H1 (cell line): ENCODE measurements around the gene STEAP1B. TPM values are rescaled to one million over a fixed set of nuclear protein-coding genes. Genes with fewer than 3 reads are reported as not detected.

Source experiments
- CTCF ChIA-PET: fragments of 300-600 bp; sonication (Branson Sonifier 250); formaldehyde crosslinking; loops from one replicate; lab custom pipeline; 2021; ENCODE audit not compliant: partially characterized antibody; lab: Charles Lee
- POLR2A ChIA-PET: fragments of 300-600 bp; sonication (Branson Sonifier 250); formaldehyde crosslinking; loops from one replicate; lab custom pipeline; 2021; ENCODE audit warnings: inconsistent platforms; ENCODE audit not compliant: partially characterized antibody; lab: Charles Lee
- DNase-seq, 2 experiments: peaks; one replicate each; pipeline versions ENCODE4 v3.0.0 to v3.0.0-alpha.2; 2010 to 2022; ENCODE audit warnings: low spot score in 2 of 2, low read depth in 1 of 2, mixed read lengths in 1 of 2
- FAIRE-seq: peaks from 2 replicates; lab custom pipeline; 2011; peaks lifted over from hg19 to GRCh38; lab: Jason Lieb, UNC
- H2AFZ ChIP-seq: 2 replicates; pipeline ENCODE4 v1.8.1; 2012; ENCODE audit warnings: low read length, inconsistent platforms
- H2AK5ac ChIP-seq: 2 replicates; pipeline ENCODE4 v1.6.1; 2013; ENCODE audit warnings: low read depth, low read length
- H2BK120ac ChIP-seq: replicated peaks from 2 replicates; pipeline ENCODE3; 2013; ENCODE audit warnings: low read depth, low read length, inconsistent platforms
- H2BK12ac ChIP-seq: 2 replicates; pipeline ENCODE4 v1.6.1; 2013; ENCODE audit warnings: low read depth, low read length
- H2BK15ac ChIP-seq: 2 replicates; pipeline ENCODE4 v1.6.1; 2013; ENCODE audit warnings: low read length
- H2BK20ac ChIP-seq: 2 replicates; pipeline ENCODE4 v1.6.1; 2013; ENCODE audit warnings: low read length
- H2BK5ac ChIP-seq: 2 replicates; pipeline ENCODE4 v1.6.1; 2013; ENCODE audit warnings: low read depth, low read length
- H3K14ac ChIP-seq: 2 replicates; pipeline ENCODE4 v1.6.1; 2013; ENCODE audit warnings: inconsistent platforms; ENCODE audit not compliant: insufficient read length
- H3K18ac ChIP-seq: 2 replicates; pipeline ENCODE4 v1.6.1; 2013; ENCODE audit warnings: low read length; ENCODE audit errors: extremely low read depth
- H3K23ac ChIP-seq: 2 replicates; pipeline ENCODE4 v1.6.1; 2013; ENCODE audit warnings: inconsistent platforms; ENCODE audit not compliant: insufficient read length
- H3K23me2 ChIP-seq: 2 replicates; pipeline ENCODE4 v1.6.1; 2013; ENCODE audit warnings: low read depth, low read length
- H3K27ac ChIP-seq: 2 replicates; pipeline ENCODE4 v1.6.1; 2011; ENCODE audit warnings: low read depth, low read length, inconsistent platforms
- H3K27me3 ChIP-seq, 4 experiments: replicated peaks in 1 of 4; 1 replicate in 1 of 4; 2 replicates in 3 of 4; pipeline versions ENCODE4 v1.6.1 to v1.8.1; 2011 to 2013; ENCODE audit warnings: low read length in 3 of 4, mild to moderate bottlenecking in 3 of 4, inconsistent platforms in 2 of 4, mixed read lengths in 2 of 4, moderate library complexity in 1 of 4; ENCODE audit not compliant: control insufficient read depth in 3 of 4, insufficient read depth in 3 of 4; ENCODE audit errors: extremely low read depth in 1 of 4
- H3K36me3 ChIP-seq, 4 experiments: 2 replicates each; pipeline versions ENCODE4 v1.6.1 to v1.8.1; 2011 to 2013; ENCODE audit warnings: mild to moderate bottlenecking in 4 of 4, low read length in 3 of 4, moderate library complexity in 2 of 4, control low read depth in 1 of 4, inconsistent platforms in 1 of 4; ENCODE audit not compliant: insufficient read depth in 4 of 4, control insufficient read depth in 2 of 4
- H3K4ac ChIP-seq: replicated peaks from 2 replicates; pipeline ENCODE3; 2013; ENCODE audit warnings: low read length, low read depth, mixed read lengths, inconsistent platforms; ENCODE audit not compliant: insufficient read length
- H3K4me1 ChIP-seq, 4 experiments: replicated peaks in 1 of 4; 1 replicate in 1 of 4; 2 replicates in 3 of 4; pipeline versions ENCODE4 v1.6.1 to v1.8.1; 2011 to 2013; ENCODE audit warnings: low read length in 3 of 4, inconsistent platforms in 2 of 4, mixed read lengths in 1 of 4; ENCODE audit not compliant: insufficient read depth in 4 of 4, control insufficient read depth in 3 of 4
- H3K4me2 ChIP-seq, 2 experiments: 2 replicates each; pipeline versions ENCODE4 v1.6.1 to v1.8.1; 2011 to 2013; ENCODE audit warnings: low read depth in 2 of 2, low read length in 2 of 2, control low read depth in 1 of 2, inconsistent platforms in 1 of 2, mild to moderate bottlenecking in 1 of 2; ENCODE audit not compliant: insufficient read depth in 1 of 2
- H3K4me3 ChIP-seq, 4 experiments: fragments of 200-600, 300-600 bp in 1 of 4; sonication (generic), shearing (Covaris generic), sonication (Bioruptor Twin) in 1 of 4; 2 replicates each; pipeline versions ENCODE4 v1.5.1 to v1.8.1; 2011 to 2016; ENCODE audit warnings: low read length in 4 of 4, low read depth in 3 of 4, control low read depth in 2 of 4, inconsistent platforms in 2 of 4, mild to moderate bottlenecking in 2 of 4, mixed read lengths in 1 of 4, moderate library complexity in 1 of 4; ENCODE audit not compliant: insufficient read depth in 2 of 4; ENCODE audit errors: extremely low read depth in 1 of 4
- H3K56ac ChIP-seq: replicated peaks from 2 replicates; pipeline ENCODE3; 2013; ENCODE audit warnings: low read depth, mild to moderate bottlenecking, mixed read lengths, low read length, inconsistent platforms; ENCODE audit not compliant: insufficient read length
- H3K79me1 ChIP-seq: 2 replicates; pipeline ENCODE4 v1.6.1; 2013; ENCODE audit warnings: low read depth, low read length, control low read depth
- H3K79me2 ChIP-seq, 2 experiments: 2 replicates each; pipeline versions ENCODE4 v1.6.1 to v1.8.1; 2012 to 2013; ENCODE audit warnings: low read length in 2 of 2, mild to moderate bottlenecking in 2 of 2, inconsistent platforms in 1 of 2; ENCODE audit not compliant: insufficient read depth in 2 of 2, control insufficient read depth in 1 of 2
- H3K9ac ChIP-seq, 4 experiments: replicated peaks in 1 of 4; 1 replicate in 1 of 4; 2 replicates in 3 of 4; pipeline versions ENCODE4 v1.6.1 to v1.8.1; 2011 to 2013; ENCODE audit warnings: low read depth in 3 of 4, low read length in 3 of 4, control low read depth in 2 of 4, mild to moderate bottlenecking in 2 of 4, moderate library complexity in 2 of 4, inconsistent platforms in 1 of 4; ENCODE audit errors: extremely low read depth in 1 of 4
- H3K9me3 ChIP-seq, 2 experiments: 2 replicates each; pipeline versions ENCODE4 v1.6.1 to v1.8.1; 2012 to 2013; ENCODE audit warnings: mild to moderate bottlenecking in 2 of 2, moderate library complexity in 2 of 2, control low read depth in 1 of 2, inconsistent platforms in 1 of 2, low read depth in 1 of 2, low read length in 1 of 2, mixed read lengths in 1 of 2; ENCODE audit not compliant: insufficient read depth in 2 of 2
- H4K20me1 ChIP-seq, 2 experiments: replicated peaks in 1 of 2; 2 replicates each; pipeline versions ENCODE3 to v1.8.1; 2011 to 2013; ENCODE audit warnings: inconsistent platforms in 2 of 2, low read length in 2 of 2, mild to moderate bottlenecking in 1 of 2; ENCODE audit not compliant: insufficient read depth in 2 of 2, control insufficient read depth in 1 of 2
- H4K5ac ChIP-seq: 2 replicates; pipeline ENCODE4 v1.6.1; 2013; ENCODE audit warnings: low read length, low read depth, mixed read lengths, inconsistent platforms; ENCODE audit not compliant: insufficient read length
- H4K8ac ChIP-seq: 2 replicates; pipeline ENCODE4 v1.8.0; 2013; ENCODE audit warnings: mild to moderate bottlenecking, moderate library complexity, low read length, inconsistent platforms; ENCODE audit not compliant: insufficient read depth; ENCODE audit errors: extremely low read depth
- H4K91ac ChIP-seq: replicated peaks from 2 replicates; pipeline ENCODE3; 2013; ENCODE audit warnings: low read length, mixed read lengths, inconsistent platforms; ENCODE audit not compliant: insufficient read length
- ASH2L ChIP-seq: fragments of 200-600, 300-600 bp; sonication (generic); IDR thresholded peaks from one replicate; pipeline ENCODE4 v1.7.1; 2017; ENCODE audit warnings: low read length
- ATF2 ChIP-seq: IDR thresholded peaks from 2 replicates; pipeline ENCODE4 v1.6.1; 2012; ENCODE audit warnings: low read length, inconsistent platforms
- ATF3 ChIP-seq: IDR thresholded peaks from 2 replicates; pipeline ENCODE4 v1.6.1; 2011; ENCODE audit warnings: low read depth, mild to moderate bottlenecking, low read length; ENCODE audit not compliant: insufficient read depth
- CBX5 ChIP-seq: fragments of 300-800, 300-1000 bp; sonication (generic); IDR thresholded peaks from 2 replicates; pipeline ENCODE4 v1.7.1; 2016; ENCODE audit warnings: antibody characterized with exemption, low read length, low read depth
- CBX8 ChIP-seq: fragments of 300-800, 300-1000 bp; sonication (generic); IDR thresholded peaks from 2 replicates; pipeline ENCODE4 v1.7.1; 2016; ENCODE audit warnings: low read depth, low read length, borderline replicate concordance
- CHD2 ChIP-seq: IDR thresholded peaks from 2 replicates; pipeline ENCODE4 v1.6.1; 2012; ENCODE audit warnings: low read length, improper control_type of control experiment
- EGR1 ChIP-seq: IDR thresholded peaks from 2 replicates; pipeline ENCODE4 v1.6.1; 2011; ENCODE audit warnings: low read depth, low read length, borderline replicate concordance
- EZH2 ChIP-seq: fragments of 200-600 bp; sonication (generic); IDR thresholded peaks from 2 replicates; pipeline ENCODE4 v1.7.1; 2012; ENCODE audit warnings: low read depth, mild to moderate bottlenecking, moderate library complexity, low read length, inconsistent platforms; ENCODE audit not compliant: severe bottlenecking
- JUN ChIP-seq: IDR thresholded peaks from 2 replicates; pipeline ENCODE4 v1.6.1; 2011; ENCODE audit warnings: low read depth, mild to moderate bottlenecking, improper control_type of control experiment, low read length
- PHF8 ChIP-seq: fragments of 200-600 bp; sonication (generic); conservative IDR thresholded peaks from 2 replicates; pipeline ENCODE4 v1.7.1; 2012; ENCODE audit warnings: low read depth, mild to moderate bottlenecking, inconsistent platforms, low read length, moderate library complexity
- POLR2AphosphoS5 ChIP-seq: IDR thresholded peaks from 2 replicates; pipeline ENCODE4 v1.6.1; 2011; ENCODE audit warnings: low read depth, low read length
- RBBP5 ChIP-seq: IDR thresholded peaks from 2 replicates; pipeline ENCODE4 v1.7.1; 2012; ENCODE audit warnings: low read depth, mild to moderate bottlenecking, inconsistent platforms, low read length, moderate library complexity, borderline replicate concordance
- SRF ChIP-seq: IDR thresholded peaks from 2 replicates; pipeline ENCODE4 v1.6.1; 2011; ENCODE audit warnings: mild to moderate bottlenecking, low read depth, low read length, moderate library complexity
- WGBS, 2 experiments: shearing (Covaris generic) in 1 of 2; methylation state at CpG; one replicate each; pipeline versions ENCODE4 v1.1.6 to v1.1.7; 2013 to 2015; ENCODE audit warnings: low lambda C conversion rate in 2 of 2, mixed read lengths in 2 of 2, inconsistent platforms in 1 of 2, low coverage in 1 of 2, missing lambda C conversion rate in 1 of 2; ENCODE audit not compliant: insufficient replicate concordance in 2 of 2, insufficient coverage in 1 of 2, insufficient read length in 1 of 2; ENCODE audit errors: extremely low coverage in 1 of 2, missing lambda C conversion rate in 1 of 2; 5-methylcytosine and 5-hydroxymethylcytosine counted together
- polyA plus RNA-seq, 7 experiments: library from polyadenylated mRNA; depleted of rRNA in 3 of 7; stranded (reverse) in 5 of 7; unstranded in 2 of 7; fragments of >200 nt in 5 of 7; fragments of 200-250 nt in 2 of 7; gene quantifications; 1 replicate in 5 of 7; 2 replicates in 1 of 7; 4 replicates in 1 of 7; pipeline versions ENCODE4 v1.2.1 to v1.2.3, GENCODE V29; 2011 to 2013; ENCODE audit warnings: missing spikeins in 2 of 7, mixed read lengths in 2 of 7
- total RNA-seq: library from RNA; stranded (reverse); fragmentation: NEBNext Ultra II Directional; extraction: Animal tissue kit (Norgen Biotek cat#: 25700); gene quantifications from 2 replicates; pipeline ENCODE4 v1.2.1, GENCODE V29; 2021

The STEAP1B gene
- total and polyA plus RNA-seq, 2 of the 8 experiments (the other 6 are each of a cell fraction or from before 2014, with no cell fraction given): 5.4 to 8.7 TPM

- Histone ChIP-seq H3K14ac (no peak overlapping the region), H3K9me3 (no peaks in the 10 kb centered on the region), H2AK5ac (no peak overlapping the region), H2BK5ac (no peak overlapping the region), H3K4ac (no peak overlapping the region), H2BK120ac (no peak overlapping the region), H4K5ac (no peak overlapping the region), H3K27ac (no peak overlapping the region), H4K20me1 (no peaks in the 10 kb centered on the region), H3K79me1 (no peaks in the 10 kb centered on the region), H3K23ac (no peak overlapping the region), H3K56ac (no peak overlapping the region), H3K4me3 (no peak overlapping the region), H4K91ac (no peak overlapping the region), H2BK15ac (no peak overlapping the region), H3K9ac (no peak overlapping the region), H3K27me3 (no peaks in the 10 kb centered on the region; a peak in 1 of 7 replicates), H3K18ac (no peak overlapping the region), H3K4me1 (no peaks in the 10 kb centered on the region), H3K79me2 (no peaks in the 10 kb centered on the region), H2AFZ (no peak overlapping the region), H3K23me2 (no peaks in the 10 kb centered on the region), H2BK12ac (no peak overlapping the region), H4K8ac (no peak overlapping the region), H3K36me3 (no peaks in the 10 kb centered on the region), H3K4me2 (no peak overlapping the region), H2BK20ac (0 out of 2 replicates have a peak overlapping the region, but pooled peaks have one; percentile 21)
- FAIRE-seq (no peak), DNase-seq (no peak)
- ChIA-PET POLR2A (no interaction called here), CTCF (no interaction called here)
- 87% methylated on average over 1 of the region's 1 CpG; no CpG with 5 or more reads in 1 of the 2 experiments for WGBS, 2 experiments
- TF ChIP-seq SRF: no peak
- TF ChIP-seq CBX8: no peak
- no peak for TF ChIP-seq ATF3
- no peak for TF ChIP-seq JUN
- TF ChIP-seq POLR2AphosphoS5: no peak
- no peak for TF ChIP-seq ASH2L
- no peak for TF ChIP-seq EZH2
- TF ChIP-seq CBX5: no peak
- no peak for TF ChIP-seq ATF2
- no peak for TF ChIP-seq EGR1
- no peak for TF ChIP-seq RBBP5
- TF ChIP-seq CHD2: no peak
- no peak for TF ChIP-seq PHF8
Observed at GRCh38 chr7:22425361-22425760, 74.6 kb downstream of the STEAP1B start.
